ENCODE results near the gene SLC38A10.
A peak's percentile ranks its signal among the peaks of the same experiment; 100 is the strongest.

SLC38A10 gene

DNA sequence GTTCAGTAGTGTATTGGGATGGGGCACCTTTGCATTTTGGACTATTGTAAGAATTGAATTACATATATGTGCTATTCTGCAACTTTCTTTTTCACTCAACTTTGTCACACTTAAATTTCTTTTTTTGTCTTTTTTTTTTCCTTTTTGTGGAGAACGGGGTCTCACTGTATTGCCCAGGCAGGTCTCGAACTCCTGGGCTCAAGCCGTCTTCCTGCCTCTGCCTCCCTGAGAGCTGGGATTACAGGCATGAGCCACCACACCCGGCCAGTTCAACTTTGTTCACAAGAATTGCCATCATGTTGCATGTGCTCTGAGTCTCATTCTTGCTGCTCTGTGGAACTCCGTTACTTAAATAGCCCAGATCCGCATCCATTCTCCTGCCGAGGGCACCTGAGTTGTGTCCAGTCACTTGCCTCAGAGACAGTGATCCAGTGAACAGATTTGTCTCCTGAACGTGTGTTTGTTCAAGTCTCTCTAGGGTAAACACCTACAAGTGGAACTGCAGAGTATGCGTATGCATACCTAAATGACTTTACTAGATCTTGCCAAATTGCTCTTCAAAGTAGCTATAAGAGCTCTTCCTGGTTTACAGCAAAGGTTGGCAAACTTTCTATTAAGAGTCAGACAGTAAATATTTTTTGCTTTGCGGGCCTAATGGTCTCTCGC lies 3.4 kb upstream of the SLC38A10 start:
- Histone ChIP-seq H3K9ac (ENCODE audit: low read length) (no peak overlapping the region), H3K36me3 (ENCODE audit: insufficient read depth, low read length) (no peaks in the 10 kb centered on the region), H3K79me2 (ENCODE audit: insufficient read depth, low read length) (no peaks in the 10 kb centered on the region), H3K4me3 (ENCODE audit: low read depth, low read length, poor library complexity, severe bottlenecking) (no peak overlapping the region), H3K9me2 (ENCODE audit: low read depth, low read length) (no peaks in the 10 kb centered on the region), H3K4me1 (ENCODE audit: insufficient read depth, low read length, severe bottlenecking) (peaks cover 19% of the 10 kb centered on the region), H4K20me1 (ENCODE audit: insufficient read depth, low read length) (no peaks in the 10 kb centered on the region), H3F3A (ENCODE audit: insufficient read depth, low read length) (no peaks in the 10 kb centered on the region), H3K27ac (ENCODE audit: low read depth, low read length, poor library complexity, severe bottlenecking) (no peak overlapping the region), H2AFZ (ENCODE audit: low read length) (no peak overlapping the region), H3K4me2 (ENCODE audit: low read length) (no peak overlapping the region), H3K9me3 (ENCODE audit: low read length) (no peaks in the 10 kb centered on the region), H3K27me3 (ENCODE audit: insufficient read depth, low read length) (peaks cover 5% of the 10 kb centered on the region)
- TF ChIP-seq EZH2 (IDR thresholded peaks at IDR 0.05; ENCODE audit: borderline replicate concordance, low read length), result no peak
- TF ChIP-seq, protein P1, sequence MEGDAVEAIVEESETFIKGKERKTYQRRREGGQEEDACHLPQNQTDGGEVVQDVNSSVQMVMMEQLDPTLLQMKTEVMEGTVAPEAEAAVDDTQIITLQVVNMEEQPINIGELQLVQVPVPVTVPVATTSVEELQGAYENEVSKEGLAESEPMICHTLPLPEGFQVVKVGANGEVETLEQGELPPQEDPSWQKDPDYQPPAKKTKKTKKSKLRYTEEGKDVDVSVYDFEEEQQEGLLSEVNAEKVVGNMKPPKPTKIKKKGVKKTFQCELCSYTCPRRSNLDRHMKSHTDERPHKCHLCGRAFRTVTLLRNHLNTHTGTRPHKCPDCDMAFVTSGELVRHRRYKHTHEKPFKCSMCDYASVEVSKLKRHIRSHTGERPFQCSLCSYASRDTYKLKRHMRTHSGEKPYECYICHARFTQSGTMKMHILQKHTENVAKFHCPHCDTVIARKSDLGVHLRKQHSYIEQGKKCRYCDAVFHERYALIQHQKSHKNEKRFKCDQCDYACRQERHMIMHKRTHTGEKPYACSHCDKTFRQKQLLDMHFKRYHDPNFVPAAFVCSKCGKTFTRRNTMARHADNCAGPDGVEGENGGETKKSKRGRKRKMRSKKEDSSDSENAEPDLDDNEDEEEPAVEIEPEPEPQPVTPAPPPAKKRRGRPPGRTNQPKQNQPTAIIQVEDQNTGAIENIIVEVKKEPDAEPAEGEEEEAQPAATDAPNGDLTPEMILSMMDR (IDR thresholded peaks at IDR 0.05; ENCODE audit: low read length), result no peak

DNA sequence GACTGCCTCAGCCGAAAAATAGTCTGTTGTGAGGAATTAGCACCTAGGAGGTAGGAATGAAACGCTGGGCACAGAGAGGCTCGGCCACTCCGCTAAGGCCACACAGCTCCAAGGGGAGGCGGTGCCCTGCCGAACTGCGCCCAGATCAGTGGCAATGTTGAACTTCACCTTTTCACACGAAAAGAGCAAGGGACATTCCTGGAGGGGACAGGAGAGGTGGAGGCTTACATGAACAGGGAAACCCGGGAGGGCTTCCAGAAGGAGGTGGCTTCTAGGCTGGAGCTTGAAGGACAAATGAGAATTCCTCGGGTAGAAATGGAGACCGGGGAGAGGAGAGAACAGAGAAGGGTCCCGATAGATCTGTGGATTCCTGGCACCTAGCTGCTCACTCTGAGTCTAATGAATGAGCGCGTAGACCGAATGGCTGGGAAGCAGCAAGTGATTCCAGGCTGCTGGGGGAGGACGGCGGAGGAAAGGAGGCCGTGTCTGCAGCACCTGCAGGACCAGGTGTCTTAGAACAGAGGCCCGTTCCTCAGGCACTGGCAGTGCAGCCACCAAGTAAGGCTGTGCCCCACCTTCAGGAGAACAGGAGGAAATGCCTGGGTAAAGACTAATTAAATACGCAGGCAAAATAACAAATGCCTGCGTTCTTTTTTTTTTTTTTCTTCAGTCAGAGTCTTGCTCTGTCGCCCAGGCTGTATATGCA lies 722 bp upstream of the SLC38A10 start:
- H3K36me3 ChIP-seq (ENCODE audit: insufficient read depth, low read length), result no peaks in the 10 kb centered on the region
- peak overlapping the region; percentile 71 for H3K4me2 ChIP-seq (ENCODE audit: low read length)
- no peaks in the 10 kb centered on the region for H3K79me2 ChIP-seq (ENCODE audit: insufficient read depth, low read length)
- H3K4me1 ChIP-seq (ENCODE audit: insufficient read depth, low read length, severe bottlenecking), result peaks cover 28% of the 10 kb centered on the region
- H3K4me3 ChIP-seq (ENCODE audit: low read depth, low read length, poor library complexity, severe bottlenecking), result peak overlapping the region; percentile 73
- no peaks in the 10 kb centered on the region for H3F3A ChIP-seq (ENCODE audit: insufficient read depth, low read length)
- H3K27me3 ChIP-seq (ENCODE audit: insufficient read depth, low read length), result no peaks in the 10 kb centered on the region; the same call in 1 of the 2 replicates
- peak overlapping the region; percentile 77 for H3K9ac ChIP-seq (ENCODE audit: low read length)
- H3K9me2 ChIP-seq (ENCODE audit: low read depth, low read length), result no peaks in the 10 kb centered on the region
- no peaks in the 10 kb centered on the region for H4K20me1 ChIP-seq (ENCODE audit: insufficient read depth, low read length)
- TF ChIP-seq, protein P1 (IDR thresholded peaks at IDR 0.05; ENCODE audit: low read length), result peak; percentile 49
- TF ChIP-seq EZH2 (IDR thresholded peaks at IDR 0.05; ENCODE audit: borderline replicate concordance, low read length), result no peak
- H2AFZ ChIP-seq (ENCODE audit: low read length), result no peak overlapping the region
- no peaks in the 10 kb centered on the region for H3K9me3 ChIP-seq (ENCODE audit: low read length)
- H3K27ac ChIP-seq (ENCODE audit: low read depth, low read length, poor library complexity, severe bottlenecking), result no peak overlapping the region

DNA sequence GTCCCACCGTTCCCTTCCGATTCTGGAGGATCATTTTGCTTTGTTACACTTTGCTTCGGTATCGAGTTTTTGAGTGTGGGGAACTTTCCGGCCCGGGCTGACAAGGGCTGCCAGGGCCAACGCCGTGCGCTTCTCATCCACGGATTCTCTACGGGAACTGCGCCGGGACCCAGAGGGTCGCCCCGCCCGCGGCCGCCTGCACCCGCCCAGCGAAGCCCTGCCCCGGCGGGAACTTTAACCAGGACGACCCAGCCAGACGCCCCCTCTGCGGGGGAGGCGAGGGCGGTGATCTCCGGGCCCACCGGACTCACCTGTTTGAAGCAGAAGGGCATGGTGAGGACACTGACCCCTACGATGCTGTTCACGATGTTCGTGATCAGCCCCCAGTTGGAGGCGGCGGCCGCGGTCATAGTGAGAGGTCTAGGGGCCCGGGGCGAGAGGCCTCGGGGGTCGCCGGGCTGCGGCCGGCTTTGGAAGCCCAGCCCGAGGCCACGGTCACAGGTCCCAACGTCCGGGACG lies 536 bp downstream of the SLC38A10 start:
- H3K27me3 ChIP-seq (ENCODE audit: insufficient read depth, low read length), result no peaks in the 10 kb centered on the region
- no peaks in the 10 kb centered on the region for H3K9me2 ChIP-seq (ENCODE audit: low read depth, low read length)
- TF ChIP-seq, protein P1 (IDR thresholded peaks at IDR 0.05; ENCODE audit: low read length), result no peak
- no peak for TF ChIP-seq EZH2 (IDR thresholded peaks at IDR 0.05; ENCODE audit: borderline replicate concordance, low read length)
- peak overlapping the region; percentile 77 for H3K9ac ChIP-seq (ENCODE audit: low read length)
- H3K4me3 ChIP-seq (ENCODE audit: low read depth, low read length, poor library complexity, severe bottlenecking), result peak overlapping the region; percentile 73
- H2AFZ ChIP-seq (ENCODE audit: low read length), result no peak overlapping the region
- H3K79me2 ChIP-seq (ENCODE audit: insufficient read depth, low read length), result no peaks in the 10 kb centered on the region
- H3K9me3 ChIP-seq (ENCODE audit: low read length), result no peaks in the 10 kb centered on the region
- no peak overlapping the region for H3K27ac ChIP-seq (ENCODE audit: low read depth, low read length, poor library complexity, severe bottlenecking)
- no peaks in the 10 kb centered on the region for H4K20me1 ChIP-seq (ENCODE audit: insufficient read depth, low read length)
- H3K4me2 ChIP-seq (ENCODE audit: low read length), result peak overlapping the region; percentile 71
- peaks cover 28% of the 10 kb centered on the region for H3K4me1 ChIP-seq (ENCODE audit: insufficient read depth, low read length, severe bottlenecking)
- peaks cover 9% of the 10 kb centered on the region; the same call in 1 of the 2 replicates for H3K36me3 ChIP-seq (ENCODE audit: insufficient read depth, low read length)
- no peaks in the 10 kb centered on the region for H3F3A ChIP-seq (ENCODE audit: insufficient read depth, low read length)

Measured in OCI-LY1 (cell line).